Vagina (tissue), 2 donors: ENCODE results near the gene TCF4. TPM values are rescaled to one million over a fixed set of nuclear protein-coding genes. Genes with fewer than 3 reads are reported as not detected.

ENCODE experiments used
- DNase-seq, 2 donors: peaks; one replicate each; pipeline ENCODE4 v3.0.0-alpha.2; 2017; ENCODE audit errors: extremely low spot score in 2 of 2
- H3K27ac ChIP-seq: fragments of 200-600 bp; sonication (generic); one replicate; pipeline ENCODE4 v1.5.1; 2019
- H3K27me3 ChIP-seq: fragments of 200-600 bp; sonication (generic); one replicate; pipeline ENCODE4 v1.5.1; 2019
- H3K36me3 ChIP-seq, 2 donors: fragments of 200-600 bp; sonication (generic); one replicate each; pipeline ENCODE4 v1.5.1; 2017 to 2019
- H3K4me1 ChIP-seq: fragments of 200-600 bp; sonication (generic); one replicate; pipeline ENCODE4 v1.5.1; 2019
- H3K4me3 ChIP-seq, 2 donors: fragments of 200-600 bp; sonication (generic); 1 replicate in 1 of 2; 2 replicates in 1 of 2; pipeline ENCODE4 v1.5.1; 2016 to 2019
- H3K9me3 ChIP-seq: fragments of 200-600 bp; sonication (generic); one replicate; pipeline ENCODE4 v1.5.1; 2019
- CTCF ChIP-seq, 3 experiments: fragments of 450-650 bp in 2 of 3; fragments of 200-600 bp in 1 of 3; sonication (generic) in 1 of 3; IDR thresholded peaks; one replicate each; pipeline ENCODE4 v1.5.1; 2017 to 2019; ENCODE audit warnings: antibody characterized with exemption in 3 of 3, mild to moderate bottlenecking in 2 of 3, moderate library complexity in 2 of 3
- POLR2A ChIP-seq, 2 donors: fragments of 450-650 bp; IDR thresholded peaks; one replicate each; pipeline ENCODE4 v1.6.1; 2017; ENCODE audit warnings: antibody characterized with exemption in 2 of 2, mild to moderate bottlenecking in 2 of 2, moderate library complexity in 2 of 2
- POLR2AphosphoS5 ChIP-seq, 2 donors: sonication (generic); formaldehyde crosslinking; IDR thresholded peaks; one replicate each; pipeline ENCODE4 v1.9.0; 2017; ENCODE audit warnings: antibody characterized with exemption in 2 of 2, mild to moderate bottlenecking in 2 of 2, low read depth in 1 of 2; ENCODE audit not compliant: insufficient read depth in 1 of 2
- intact Hi-C: fragments of 100-400 bp; cut with DNase I; formaldehyde crosslinking; loops from one replicate; pipeline ENCODE4 v1.15.1; 2023
- total RNA-seq: library from RNA; depleted of rRNA; stranded (reverse); fragments of >200 nt; gene quantifications from one replicate; pipeline ENCODE4 v1.2.3, GENCODE V29; 2016

TCF4 gene
- total RNA-seq, 1 donor from 2014 or later, result 105 TPM

GRCh38 chr18:55287149-55287806, 300.7 kb downstream of the TCF4 start:
- intact Hi-C loops, result no loop called here
- no peak overlapping the region for H3K4me3 ChIP-seq
- DNase-seq, result no peak
- H3K36me3 ChIP-seq, result no peaks in the 10 kb centered on the region
- TF ChIP-seq POLR2AphosphoS5 (IDR thresholded peaks at IDR 0.05; ENCODE audit: insufficient read depth in 1 of 2, low read depth in 1 of 2) (no peak), CTCF (IDR thresholded peaks at IDR 0.05) (no peak), POLR2A (IDR thresholded peaks at IDR 0.05) (no peak)
- H3K27ac ChIP-seq, result peak overlapping the region; percentile 21
- H3K4me1 ChIP-seq, result peaks cover 21% of the 10 kb centered on the region
- no peaks in the 10 kb centered on the region for H3K9me3 ChIP-seq
- no peaks in the 10 kb centered on the region for H3K27me3 ChIP-seq

GRCh38 chr18:55286257-55286825, 301.7 kb downstream of the TCF4 start:
- no peak for TF ChIP-seq CTCF (IDR thresholded peaks at IDR 0.05)
- TF ChIP-seq POLR2AphosphoS5 (IDR thresholded peaks at IDR 0.05; ENCODE audit: insufficient read depth in 1 of 2, low read depth in 1 of 2), result no peak
- no peak for TF ChIP-seq POLR2A (IDR thresholded peaks at IDR 0.05)
- no peaks in the 10 kb centered on the region for H3K27me3 ChIP-seq
- H3K36me3 ChIP-seq, result no peaks in the 10 kb centered on the region
- H3K4me1 ChIP-seq, result peaks cover 17% of the 10 kb centered on the region
- DNase-seq, result no peak
- no peak overlapping the region for H3K4me3 ChIP-seq
- H3K9me3 ChIP-seq, result no peaks in the 10 kb centered on the region
- H3K27ac ChIP-seq, result no peak overlapping the region
- intact Hi-C loops, result no loop called here

- Histone ChIP-seq H3K27ac (no peak overlapping the region), H3K4me1 (peaks cover 15% of the 10 kb centered on the region), H3K36me3 (no peaks in the 10 kb centered on the region), H3K4me3 (no peak overlapping the region), H3K9me3 (no peaks in the 10 kb centered on the region), H3K27me3 (no peaks in the 10 kb centered on the region)
- no peak for DNase-seq
- TF ChIP-seq CTCF (IDR thresholded peaks at IDR 0.05) (no peak), POLR2AphosphoS5 (IDR thresholded peaks at IDR 0.05; ENCODE audit: insufficient read depth in 1 of 2, low read depth in 1 of 2) (no peak), POLR2A (IDR thresholded peaks at IDR 0.05) (no peak)
- intact Hi-C loops, result no loop called here
Observed at GRCh38 chr18:55284614-55285013, 303.4 kb downstream of the TCF4 start.

GRCh38 chr18:55283309-55283708, 304.7 kb downstream of the TCF4 start:
- H3K9me3 ChIP-seq, result no peaks in the 10 kb centered on the region
- no peak overlapping the region for H3K4me3 ChIP-seq
- H3K27me3 ChIP-seq, result no peaks in the 10 kb centered on the region
- H3K4me1 ChIP-seq, result peaks cover 12% of the 10 kb centered on the region
- intact Hi-C loops, result no loop called here
- no peak overlapping the region for H3K27ac ChIP-seq
- TF ChIP-seq POLR2A (IDR thresholded peaks at IDR 0.05) (no peak), CTCF (IDR thresholded peaks at IDR 0.05) (no peak), POLR2AphosphoS5 (IDR thresholded peaks at IDR 0.05; ENCODE audit: insufficient read depth in 1 of 2, low read depth in 1 of 2) (no peak)
- H3K36me3 ChIP-seq, result peaks cover 0 to 6% of the 10 kb centered on the region in 2 donors
- no peak for DNase-seq

GRCh38 chr18:55280503-55280902, 307.5 kb downstream of the TCF4 start:
- no peak overlapping the region for H3K4me3 ChIP-seq
- TF ChIP-seq POLR2AphosphoS5 (IDR thresholded peaks at IDR 0.05; ENCODE audit: insufficient read depth in 1 of 2, low read depth in 1 of 2) (no peak), POLR2A (IDR thresholded peaks at IDR 0.05) (no peak), CTCF (IDR thresholded peaks at IDR 0.05) (no peak)
- no peaks in the 10 kb centered on the region for H3K27me3 ChIP-seq
- H3K36me3 ChIP-seq, result peaks cover 0 to 14% of the 10 kb centered on the region in 2 donors
- H3K4me1 ChIP-seq, result peaks cover 13% of the 10 kb centered on the region
- intact Hi-C loops, result no loop called here
- H3K9me3 ChIP-seq, result no peaks in the 10 kb centered on the region
- peak overlapping the region; percentile 13 for H3K27ac ChIP-seq
- DNase-seq, result no peak
